ENCODE results near the gene PLA2G4B. TPM values are rescaled to one million over a fixed set of nuclear protein-coding genes. Genes with fewer than 3 reads are reported as not detected.

Gene PLA2G4B
- total RNA-seq, 2 donors from 2014 or later: 6.9 to 10.1 TPM

DNA sequence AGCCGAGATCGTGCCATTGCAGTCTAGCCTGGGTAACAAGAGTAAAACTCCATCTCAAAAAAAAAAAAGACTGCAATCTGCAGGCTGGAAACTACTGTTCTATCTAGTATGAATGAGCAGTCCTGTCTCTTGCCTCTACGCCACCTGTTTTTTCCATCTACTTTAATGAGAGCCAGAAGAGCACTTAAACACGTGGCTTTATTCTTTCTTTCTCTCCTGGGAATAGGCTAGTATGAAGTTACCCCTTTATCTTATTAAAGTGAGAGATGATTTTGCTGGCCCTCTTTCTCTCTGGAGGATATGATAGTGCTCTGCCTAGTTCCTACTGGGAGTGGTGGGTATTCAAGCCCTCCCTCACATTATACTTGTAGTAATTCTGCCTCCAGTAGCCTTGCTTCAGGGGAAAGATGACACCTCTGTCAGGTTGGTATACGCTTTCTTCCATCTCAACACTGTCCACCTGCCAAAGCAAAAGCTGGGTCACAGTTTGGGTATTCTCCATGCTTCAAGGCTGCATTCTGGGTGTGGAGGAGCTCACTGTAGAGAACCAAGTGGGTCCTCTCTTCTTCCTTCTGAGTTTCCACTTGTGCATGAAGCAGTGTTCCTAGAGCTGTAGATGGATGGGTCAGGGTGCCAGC lies 46.5 kb upstream of the PLA2G4B start:
- Mint-ChIP-seq H3K4me3 (no peak overlapping the region), H3K27ac (no peak overlapping the region), H3K27me3 (ENCODE audit: insufficient read depth) (no peaks in the 10 kb centered on the region), H3K4me1 (peaks cover 33% of the 10 kb centered on the region), H3K36me3 (ENCODE audit: low read depth) (no peaks in the 10 kb centered on the region), H3K9me3 (no peaks in the 10 kb centered on the region)
- H3K27ac ChIP-seq (ENCODE audit: low read depth, low read length): no peak overlapping the region
- H3K36me3 ChIP-seq (ENCODE audit: control insufficient read depth, insufficient read depth, low read length): no peaks in the 10 kb centered on the region
- no peak overlapping the region for H3K4me3 ChIP-seq (ENCODE audit: low read length)
- 93 to 100% methylated on average over 4 to 5 of the region's 5 CpGs for WGBS, 2 experiments (ENCODE audit: insufficient coverage in 1 of 2, insufficient read length in 1 of 2)
- DNase-seq: no peak
- H3K9ac ChIP-seq (ENCODE audit: extremely low read depth, low read length, poor library complexity, severe bottlenecking): no peak overlapping the region
- peaks cover 8% of the 10 kb centered on the region for H3K4me1 ChIP-seq (ENCODE audit: control insufficient read depth, insufficient read depth, low read length)
- H3K9me3 ChIP-seq (ENCODE audit: control insufficient read depth, low read length): no peaks in the 10 kb centered on the region
- H3K27me3 ChIP-seq (ENCODE audit: control insufficient read depth, insufficient read depth, low read length, poor library complexity, severe bottlenecking): no peaks in the 10 kb centered on the region
- TF ChIP-seq, protein P1, sequence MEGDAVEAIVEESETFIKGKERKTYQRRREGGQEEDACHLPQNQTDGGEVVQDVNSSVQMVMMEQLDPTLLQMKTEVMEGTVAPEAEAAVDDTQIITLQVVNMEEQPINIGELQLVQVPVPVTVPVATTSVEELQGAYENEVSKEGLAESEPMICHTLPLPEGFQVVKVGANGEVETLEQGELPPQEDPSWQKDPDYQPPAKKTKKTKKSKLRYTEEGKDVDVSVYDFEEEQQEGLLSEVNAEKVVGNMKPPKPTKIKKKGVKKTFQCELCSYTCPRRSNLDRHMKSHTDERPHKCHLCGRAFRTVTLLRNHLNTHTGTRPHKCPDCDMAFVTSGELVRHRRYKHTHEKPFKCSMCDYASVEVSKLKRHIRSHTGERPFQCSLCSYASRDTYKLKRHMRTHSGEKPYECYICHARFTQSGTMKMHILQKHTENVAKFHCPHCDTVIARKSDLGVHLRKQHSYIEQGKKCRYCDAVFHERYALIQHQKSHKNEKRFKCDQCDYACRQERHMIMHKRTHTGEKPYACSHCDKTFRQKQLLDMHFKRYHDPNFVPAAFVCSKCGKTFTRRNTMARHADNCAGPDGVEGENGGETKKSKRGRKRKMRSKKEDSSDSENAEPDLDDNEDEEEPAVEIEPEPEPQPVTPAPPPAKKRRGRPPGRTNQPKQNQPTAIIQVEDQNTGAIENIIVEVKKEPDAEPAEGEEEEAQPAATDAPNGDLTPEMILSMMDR (conservative IDR thresholded peaks at IDR 0.05): no peak

- Mint-ChIP-seq H3K4me3 (no peak overlapping the region), H3K9me3 (no peaks in the 10 kb centered on the region), H3K4me1 (peaks cover 26% of the 10 kb centered on the region), H3K36me3 (ENCODE audit: low read depth) (no peaks in the 10 kb centered on the region), H3K27ac (no peak overlapping the region), H3K27me3 (ENCODE audit: insufficient read depth) (no peaks in the 10 kb centered on the region)
- H3K4me1 ChIP-seq (ENCODE audit: control insufficient read depth, insufficient read depth, low read length): peaks cover 8% of the 10 kb centered on the region
- WGBS, 2 experiments (ENCODE audit: insufficient coverage in 1 of 2, insufficient read length in 1 of 2): 95 to 96% methylated on average over 3 to 4 of the region's 4 CpGs
- H3K27me3 ChIP-seq (ENCODE audit: control insufficient read depth, insufficient read depth, low read length, poor library complexity, severe bottlenecking): no peaks in the 10 kb centered on the region
- no peak overlapping the region for H3K27ac ChIP-seq (ENCODE audit: low read depth, low read length)
- no peak for DNase-seq
- H3K4me3 ChIP-seq (ENCODE audit: low read length): no peak overlapping the region
- H3K36me3 ChIP-seq (ENCODE audit: control insufficient read depth, insufficient read depth, low read length): no peaks in the 10 kb centered on the region
- TF ChIP-seq, protein P1 (conservative IDR thresholded peaks at IDR 0.05): no peak
- no peaks in the 10 kb centered on the region for H3K9me3 ChIP-seq (ENCODE audit: control insufficient read depth, low read length)
- no peak overlapping the region for H3K9ac ChIP-seq (ENCODE audit: extremely low read depth, low read length, poor library complexity, severe bottlenecking)
Observed at GRCh38 chr15:41794081-41794480, 44.6 kb upstream of the PLA2G4B start.

GRCh38 chr15:41795996-41796856 lies 42.4 kb upstream of the PLA2G4B start:
- WGBS, 2 experiments (ENCODE audit: insufficient coverage in 1 of 2, insufficient read length in 1 of 2): 96 to 98% methylated on average over 10 of the region's 10 CpGs
- Mint-ChIP-seq H3K36me3 (ENCODE audit: low read depth) (peaks cover 12% of the 10 kb centered on the region), H3K27ac (no peak overlapping the region), H3K4me3 (no peak overlapping the region), H3K4me1 (peaks cover 4% of the 10 kb centered on the region), H3K27me3 (ENCODE audit: insufficient read depth) (no peaks in the 10 kb centered on the region), H3K9me3 (no peaks in the 10 kb centered on the region)
- Histone ChIP-seq H3K9me3 (ENCODE audit: control insufficient read depth, low read length) (no peaks in the 10 kb centered on the region), H3K9ac (ENCODE audit: extremely low read depth, low read length, poor library complexity, severe bottlenecking) (no peak overlapping the region), H3K27me3 (ENCODE audit: control insufficient read depth, insufficient read depth, low read length, poor library complexity, severe bottlenecking) (no peaks in the 10 kb centered on the region), H3K4me3 (ENCODE audit: low read length) (no peak overlapping the region), H3K4me1 (ENCODE audit: control insufficient read depth, insufficient read depth, low read length) (no peaks in the 10 kb centered on the region), H3K27ac (ENCODE audit: low read depth, low read length) (no peak overlapping the region), H3K36me3 (ENCODE audit: control insufficient read depth, insufficient read depth, low read length) (no peaks in the 10 kb centered on the region)
- no peak for DNase-seq
- TF ChIP-seq, protein P1 (conservative IDR thresholded peaks at IDR 0.05): no peak
